GM12878 (cell line): ENCODE data around the gene FOXL1. TPM values are rescaled to one million over a fixed set of nuclear protein-coding genes. Genes with fewer than 3 reads are reported as not detected.

Source experiments
- ATAC-seq: fragments of 200-7000 bp; cut with Tn5 transposase; 3 replicates; pipeline ENCODE4 v1.9.1; 2020; ENCODE audit warnings: mild to moderate bottlenecking, moderate library complexity
- BruUV-seq: library from RNA; stranded (reverse); fragments of 400-500 nt; replicated peaks from 2 replicates; lab custom pipeline; 2021; lab: Mats Ljungman, UMichigan
- CTCF ChIA-PET: fragments of 300-600 bp; sonication (Branson Sonifier 250); formaldehyde crosslinking; extraction: SDS; loops from one replicate; lab custom pipeline; 2021; ENCODE audit warnings: inconsistent platforms; lab: Yijun Ruan, JAX
- POLR2A ChIA-PET: fragments of 350-600 bp; formaldehyde crosslinking; extraction: SDS; loops from one replicate; lab custom pipeline; 2021; ENCODE audit warnings: inconsistent platforms; lab: Charles Lee
- RAD21 ChIA-PET: fragments of 300-600 bp; sonication (Branson Sonifier 250); formaldehyde crosslinking; loops from one replicate; lab custom pipeline; 2023; ENCODE audit warnings: antibody characterized with exemption; ENCODE audit not compliant: unreplicated experiment; lab: Charles Lee
- SMC1A ChIA-PET: fragments of 300-600 bp; sonication (Branson Sonifier 250); formaldehyde crosslinking; loops from one replicate; lab custom pipeline; 2023; ENCODE audit not compliant: unreplicated experiment, uncharacterized antibody; lab: Charles Lee
- DNase-seq: peaks from one replicate; pipeline ENCODE4 v3.0.0-alpha.2; 2011; ENCODE audit warnings: low read depth, low spot score
- FAIRE-seq: peaks from 3 replicates; lab custom pipeline; 2011; peaks lifted over from hg19 to GRCh38; lab: Jason Lieb, UNC
- H2AFZ ChIP-seq: 2 replicates; pipeline ENCODE4 v1.6.0; 2011; ENCODE audit warnings: low read depth, low read length, control low read depth; ENCODE audit not compliant: control insufficient read depth
- H3K27ac ChIP-seq: 2 replicates; pipeline ENCODE4 v1.5.1; 2011; ENCODE audit warnings: control low read depth; ENCODE audit not compliant: control insufficient read depth, insufficient read depth
- H3K27me3 ChIP-seq, 2 experiments: replicated peaks in 1 of 2; 2 replicates each; pipeline versions ENCODE4 v1.6.0 to v1.6.1; 2011; ENCODE audit warnings: low read length in 1 of 2; ENCODE audit not compliant: control insufficient read depth in 2 of 2, insufficient read depth in 2 of 2
- H3K36me3 ChIP-seq, 2 experiments: 2 replicates each; pipeline ENCODE4 v1.5.1; 2011; ENCODE audit warnings: low read length in 1 of 2; ENCODE audit not compliant: control insufficient read depth in 2 of 2, insufficient read depth in 2 of 2
- H3K4me1 ChIP-seq: 2 replicates; pipeline ENCODE4 v1.6.1; 2011; ENCODE audit warnings: mild to moderate bottlenecking, low read length, moderate library complexity, mixed read lengths; ENCODE audit not compliant: control insufficient read depth, insufficient read depth
- H3K4me2 ChIP-seq: 2 replicates; pipeline ENCODE4 v1.6.0; 2011; ENCODE audit warnings: control low read depth; ENCODE audit not compliant: control insufficient read depth, insufficient read depth
- H3K4me3 ChIP-seq: fragments of 200-600 bp; sonication (generic); 2 replicates; pipeline ENCODE4 v1.5.1; 2016
- H3K79me2 ChIP-seq: 2 replicates; pipeline ENCODE4 v1.6.0; 2011; ENCODE audit warnings: low read length; ENCODE audit not compliant: control insufficient read depth, insufficient read depth
- H3K9ac ChIP-seq: 2 replicates; pipeline ENCODE4 v1.8.0; 2011; ENCODE audit warnings: low read length, control low read depth, mixed read lengths; ENCODE audit not compliant: control insufficient read depth, insufficient read depth
- H3K9me3 ChIP-seq: replicated peaks from 3 replicates; pipeline ENCODE4 v1.5.1; 2011; ENCODE audit warnings: mild to moderate bottlenecking, low read length; ENCODE audit not compliant: control insufficient read depth, insufficient read depth
- H4K20me1 ChIP-seq: 2 replicates; pipeline ENCODE4 v1.6.0; 2011; ENCODE audit not compliant: control insufficient read depth, insufficient read depth
- E2F4 ChIP-seq: IDR thresholded peaks from 2 replicates; pipeline ENCODE4 v1.6.1; 2012; ENCODE audit warnings: low read depth, low read length, improper control_type of control experiment
- IRF4 ChIP-seq: IDR thresholded peaks from 2 replicates; pipeline ENCODE4 v1.6.1; 2011; ENCODE audit warnings: low read depth, low read length
- IRF5 ChIP-seq: fragments of 450-650 bp; IDR thresholded peaks from 2 replicates; pipeline ENCODE4 v1.6.1; 2017; ENCODE audit warnings: borderline replicate concordance
- MXI1 ChIP-seq: fragments of 150-350 bp; IDR thresholded peaks from 2 replicates; pipeline ENCODE4 v1.6.1; 2011; ENCODE audit warnings: low read depth, mild to moderate bottlenecking, inconsistent platforms, low read length, improper control_type of control experiment
- POLR2AphosphoS5 ChIP-seq: IDR thresholded peaks from 2 replicates; pipeline ENCODE4 v1.6.1; 2011; ENCODE audit warnings: mild to moderate bottlenecking, low read length, inconsistent platforms
- SPI1 ChIP-seq: IDR thresholded peaks from 2 replicates; pipeline ENCODE4 v1.6.1; 2011; ENCODE audit warnings: low read depth, mild to moderate bottlenecking, low read length, moderate library complexity, borderline replicate concordance; ENCODE audit not compliant: insufficient read depth
- SREBF1 ChIP-seq: IDR thresholded peaks from 2 replicates; pipeline ENCODE4 v1.6.1; 2012; ENCODE audit warnings: mild to moderate bottlenecking, low read length
- WGBS: methylation state at CpG from one replicate; pipeline ENCODE4 v1.1.6; 2016; ENCODE audit warnings: low lambda C conversion rate; ENCODE audit not compliant: insufficient replicate concordance, insufficient coverage; ENCODE audit errors: missing lambda C conversion rate; 5-methylcytosine and 5-hydroxymethylcytosine counted together
- in situ Hi-C: fragments of 300-500 bp; cut with MboI; formaldehyde crosslinking; loops from 9 replicates; pipeline ENCODE4 v1.14.3; 2018; ENCODE audit warnings: mixed read lengths
- intact Hi-C: fragments of 100-400 bp; cut with micrococcal nuclease; formaldehyde crosslinking; loops from one replicate; pipeline ENCODE4 v1.14.2; 2022; ENCODE audit not compliant: unreplicated experiment
- polyA plus RNA-seq, 11 experiments: library from polyadenylated mRNA; depleted of rRNA in 4 of 11; unstranded in 6 of 11; stranded (reverse) in 5 of 11; fragments of >200 nt; fragmentation: Nextera tagmentation in 4 of 11; fragmentation: Illumina TruSeq in 1 of 11; extraction: Ambion mirVana in 4 of 11; extraction: Trizol in 1 of 11; gene quantifications; 1 replicate in 1 of 11; 2 replicates in 10 of 11; pipeline versions ENCODE4 v1.2.1 to v1.2.3, GENCODE V29; 2011 to 2016; ENCODE audit warnings: inconsistent platforms in 2 of 11, missing spikeins in 2 of 11, low read depth in 1 of 11
- total RNA-seq, 4 experiments: library from RNA; depleted of rRNA in 3 of 4; stranded (reverse); fragments of >200 nt in 3 of 4; fragmentation: Illumina TruSeq in 1 of 4; extraction: Trizol in 1 of 4; gene quantifications; 2 replicates each; pipeline versions ENCODE4 v1.2.1 to v1.2.3, GENCODE V29; 2013 to 2021
- TF ChIP-seq, protein P1 (sequence below): IDR thresholded peaks from 2 replicates; pipeline ENCODE4 v1.6.1; 2012; ENCODE audit warnings: low read depth, low read length, improper control_type of control experiment
- TF ChIP-seq, protein P2 (sequence below): fragments of 450-650 bp; IDR thresholded peaks from 2 replicates; pipeline ENCODE4 v1.6.1; 2017; ENCODE audit warnings: low read depth, mild to moderate bottlenecking, moderate library complexity

FOXL1 gene
- total and polyA plus RNA-seq, 10 of the 15 experiments (the other 5 are each of a cell fraction or from before 2014, with no cell fraction given), result 0.05 TPM; not detected in 9

- TF ChIP-seq E2F4 (no peak), SPI1 (no peak), POLR2AphosphoS5 (no peak)
- TF ChIP-seq, protein P1, sequence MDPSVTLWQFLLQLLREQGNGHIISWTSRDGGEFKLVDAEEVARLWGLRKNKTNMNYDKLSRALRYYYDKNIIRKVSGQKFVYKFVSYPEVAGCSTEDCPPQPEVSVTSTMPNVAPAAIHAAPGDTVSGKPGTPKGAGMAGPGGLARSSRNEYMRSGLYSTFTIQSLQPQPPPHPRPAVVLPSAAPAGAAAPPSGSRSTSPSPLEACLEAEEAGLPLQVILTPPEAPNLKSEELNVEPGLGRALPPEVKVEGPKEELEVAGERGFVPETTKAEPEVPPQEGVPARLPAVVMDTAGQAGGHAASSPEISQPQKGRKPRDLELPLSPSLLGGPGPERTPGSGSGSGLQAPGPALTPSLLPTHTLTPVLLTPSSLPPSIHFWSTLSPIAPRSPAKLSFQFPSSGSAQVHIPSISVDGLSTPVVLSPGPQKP, result no peak
These were observed 25.0 kb upstream of the FOXL1 start (continued) for GRCh38 chr16:86553356-86553755.

- Histone ChIP-seq H3K9me3 (no peaks in the 10 kb centered on the region; the same call in 2 of the 3 replicates), H3K9ac (peak overlapping the region; percentile 93), H3K4me2 (peak overlapping the region; percentile 70), H3K27me3 (no peaks in the 10 kb centered on the region), H4K20me1 (no peaks in the 10 kb centered on the region), H3K27ac (peak overlapping the region; percentile 81), H3K4me3 (peak overlapping the region; percentile 92), H3K36me3 (peaks cover 0 to 8% of the 10 kb centered on the region in 2 experiments; a peak in 2 of 4 replicates), H3K79me2 (peaks cover 10% of the 10 kb centered on the region), H3K4me1 (no peaks in the 10 kb centered on the region; the same call in 1 of the 2 replicates), H2AFZ (peak overlapping the region; percentile 68)
- ChIA-PET RAD21 (no interaction called here), POLR2A (no interaction called here), SMC1A (interaction anchor here (0.6 to 0.8 kb wide), 2 partner anchors 10 to 674 kb away, joined by 3 read pairs; no protein-coding TSS in a partner anchor), CTCF (interaction anchor here (1.2 to 1.5 kb wide), 2 partner anchors 11 to 508 kb away, joined by 3 read pairs; no protein-coding TSS in a partner anchor)
- in situ Hi-C loops (loop anchor here (10.0 kb wide), 1 partner anchor 840 kb away; the partner anchor contains the start of gene MAP1LC3B), intact Hi-C loops (no loop called here)
- DNase-seq, result no peak
- TSS peak; percentile 78 for BruUV-seq
- no peak for TF ChIP-seq IRF4
- TF ChIP-seq POLR2AphosphoS5, result no peak
- no peak for TF ChIP-seq IRF5
- peak; percentile 25; the same call in 1 of the 2 replicates for TF ChIP-seq MXI1
- TF ChIP-seq, protein P2, sequence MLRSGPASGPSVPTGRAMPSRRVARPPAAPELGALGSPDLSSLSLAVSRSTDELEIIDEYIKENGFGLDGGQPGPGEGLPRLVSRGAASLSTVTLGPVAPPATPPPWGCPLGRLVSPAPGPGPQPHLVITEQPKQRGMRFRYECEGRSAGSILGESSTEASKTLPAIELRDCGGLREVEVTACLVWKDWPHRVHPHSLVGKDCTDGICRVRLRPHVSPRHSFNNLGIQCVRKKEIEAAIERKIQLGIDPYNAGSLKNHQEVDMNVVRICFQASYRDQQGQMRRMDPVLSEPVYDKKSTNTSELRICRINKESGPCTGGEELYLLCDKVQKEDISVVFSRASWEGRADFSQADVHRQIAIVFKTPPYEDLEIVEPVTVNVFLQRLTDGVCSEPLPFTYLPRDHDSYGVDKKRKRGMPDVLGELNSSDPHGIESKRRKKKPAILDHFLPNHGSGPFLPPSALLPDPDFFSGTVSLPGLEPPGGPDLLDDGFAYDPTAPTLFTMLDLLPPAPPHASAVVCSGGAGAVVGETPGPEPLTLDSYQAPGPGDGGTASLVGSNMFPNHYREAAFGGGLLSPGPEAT, result no peak
- TF ChIP-seq SREBF1, result no peak
- ATAC-seq, result peak; percentile 9
- WGBS, result under 1% methylated on average over 10 of the region's 10 CpGs
- no peak for FAIRE-seq
These were observed 23.8 kb upstream of the FOXL1 start for GRCh38 chr16:86554599-86554916.
